ENCODE data around the gene RFX3.

RFX3 gene

GRCh38 chr9:3526997-3527940 lies 1.5 kb upstream of the RFX3 start:
- DNase-seq, result peak; percentile 5
- TF ChIP-seq CTCF (IDR thresholded peaks at IDR 0.05; ENCODE audit: low read depth, low read length, missing control alignments), result no peak
- Histone ChIP-seq H3K4me3 (ENCODE audit: low read depth, low read length) (peak overlapping the region; percentile 92), H3K27ac (peak overlapping the region; percentile 100), H3K27me3 (replicated peaks) (no peaks in the 10 kb centered on the region), H3K36me3 (replicated peaks) (no peaks in the 10 kb centered on the region)
- in situ Hi-C loops (cut with HindIII; ENCODE audit: low pct_ligation_motif_present, low sequenced_read_pairs), result no loop called here

GRCh38 chr9:3526165-3526996 lies 580 bp upstream of the RFX3 start:
- Histone ChIP-seq H3K4me3 (ENCODE audit: low read depth, low read length) (peak overlapping the region; percentile 92), H3K27me3 (replicated peaks) (no peaks in the 10 kb centered on the region), H3K27ac (peak overlapping the region; percentile 100), H3K36me3 (replicated peaks) (no peaks in the 10 kb centered on the region)
- in situ Hi-C loops (cut with HindIII; ENCODE audit: low pct_ligation_motif_present, low sequenced_read_pairs), result no loop called here
- no peak for TF ChIP-seq CTCF (IDR thresholded peaks at IDR 0.05; ENCODE audit: low read depth, low read length, missing control alignments)
- DNase-seq, result peak; percentile 84

GRCh38 chr9:3525096-3525835 lies 535 bp downstream of the RFX3 start:
- Histone ChIP-seq H3K4me3 (ENCODE audit: low read depth, low read length) (peak overlapping the region; percentile 92), H3K27ac (peak overlapping the region; percentile 100), H3K27me3 (replicated peaks) (no peaks in the 10 kb centered on the region), H3K36me3 (replicated peaks) (no peaks in the 10 kb centered on the region)
- no peak for DNase-seq
- in situ Hi-C loops (cut with HindIII; ENCODE audit: low pct_ligation_motif_present, low sequenced_read_pairs), result no loop called here
- no peak for TF ChIP-seq CTCF (IDR thresholded peaks at IDR 0.05; ENCODE audit: low read depth, low read length, missing control alignments)

- no peak for TF ChIP-seq CTCF (IDR thresholded peaks at IDR 0.05; ENCODE audit: low read depth, low read length, missing control alignments)
- Histone ChIP-seq H3K4me3 (ENCODE audit: low read depth, low read length) (no peak overlapping the region), H3K36me3 (replicated peaks) (no peaks in the 10 kb centered on the region), H3K27ac (no peak overlapping the region), H3K27me3 (replicated peaks) (no peaks in the 10 kb centered on the region)
- in situ Hi-C loops (cut with HindIII; ENCODE audit: low pct_ligation_motif_present, low sequenced_read_pairs), result no loop called here
- no peak for DNase-seq
Observed at GRCh38 chr9:3521966-3522365, 3.8 kb downstream of the RFX3 start.

- Histone ChIP-seq H3K27me3 (replicated peaks) (no peaks in the 10 kb centered on the region), H3K27ac (no peak overlapping the region), H3K36me3 (replicated peaks) (no peaks in the 10 kb centered on the region), H3K4me3 (ENCODE audit: low read depth, low read length) (no peak overlapping the region)
- no peak for DNase-seq
- in situ Hi-C loops (cut with HindIII; ENCODE audit: low pct_ligation_motif_present, low sequenced_read_pairs), result no loop called here
- TF ChIP-seq CTCF (IDR thresholded peaks at IDR 0.05; ENCODE audit: low read depth, low read length, missing control alignments), result no peak
Observed at GRCh38 chr9:3520564-3520963, 5.2 kb downstream of the RFX3 start.

All from brain microvascular endothelial cell (primary cell).